Neuronal stem cell (in vitro differentiated cells): ENCODE results near the gene S100A6.
A peak's percentile ranks its signal among the peaks of the same experiment; 100 is the strongest.

Source experiments
- DNase-seq: peaks from one replicate; pipeline ENCODE4 v3.0.0-alpha.2; 2013; ENCODE audit warnings: low spot score
- H2AFZ ChIP-seq: one replicate; pipeline ENCODE4 v1.6.1; 2013; ENCODE audit warnings: mild to moderate bottlenecking, low read length, inconsistent platforms
- H2AK5ac ChIP-seq: 2 replicates; pipeline ENCODE4 v1.6.1; 2013; ENCODE audit warnings: low read depth, mild to moderate bottlenecking, inconsistent platforms, low read length, moderate library complexity, mixed read lengths
- H2BK120ac ChIP-seq: 2 replicates; pipeline ENCODE4 v1.6.1; 2013; ENCODE audit warnings: low read depth, mild to moderate bottlenecking, inconsistent platforms, low read length, moderate library complexity, mixed read lengths
- H2BK12ac ChIP-seq: one replicate; pipeline ENCODE4 v1.6.1; 2013; ENCODE audit warnings: low read length, inconsistent platforms
- H2BK15ac ChIP-seq: 2 replicates; pipeline ENCODE4 v1.6.1; 2013; ENCODE audit warnings: mild to moderate bottlenecking, low read length, inconsistent platforms, mixed read lengths
- H2BK5ac ChIP-seq: one replicate; pipeline ENCODE4 v1.6.1; 2013; ENCODE audit warnings: inconsistent platforms, mild to moderate bottlenecking, low read length, moderate library complexity
- H3K14ac ChIP-seq: one replicate; pipeline ENCODE4 v1.6.1; 2013; ENCODE audit warnings: low read length, inconsistent platforms
- H3K18ac ChIP-seq: 2 replicates; pipeline ENCODE4 v1.6.1; 2013; ENCODE audit warnings: low read length, inconsistent platforms
- H3K23ac ChIP-seq: 2 replicates; pipeline ENCODE4 v1.6.1; 2013; ENCODE audit warnings: low read depth, mild to moderate bottlenecking, mixed read lengths, low read length, inconsistent platforms; ENCODE audit not compliant: poor library complexity
- H3K27ac ChIP-seq: replicated peaks from 3 replicates; pipeline ENCODE4 v1.5.1; 2013; ENCODE audit warnings: low read length, inconsistent platforms
- H3K27me3 ChIP-seq, 3 experiments: 2 replicates each; pipeline ENCODE4 v1.6.1; 2013; ENCODE audit warnings: low read length in 3 of 3, mild to moderate bottlenecking in 2 of 3, inconsistent platforms in 1 of 3, low read depth in 1 of 3, mixed read lengths in 1 of 3, moderate library complexity in 1 of 3; ENCODE audit not compliant: control insufficient read depth in 3 of 3, insufficient read depth in 3 of 3
- H3K36me3 ChIP-seq, 2 donors: replicated peaks in 1 of 2; 2 replicates each; pipeline ENCODE4 v1.6.1; 2013; ENCODE audit warnings: low read length in 2 of 2; ENCODE audit not compliant: control insufficient read depth in 2 of 2, insufficient read depth in 2 of 2
- H3K4ac ChIP-seq: 2 replicates; pipeline ENCODE4 v1.6.1; 2013; ENCODE audit warnings: inconsistent platforms, mild to moderate bottlenecking, low read length, moderate library complexity
- H3K4me1 ChIP-seq, 2 donors: 1 replicate in 1 of 2; 2 replicates in 1 of 2; pipeline ENCODE4 v1.6.1; 2013; ENCODE audit warnings: low read length in 2 of 2, low read depth in 1 of 2; ENCODE audit not compliant: control insufficient read depth in 2 of 2, insufficient read depth in 1 of 2
- H3K4me2 ChIP-seq: one replicate; pipeline ENCODE4 v1.6.1; 2013; ENCODE audit warnings: mild to moderate bottlenecking, low read length, inconsistent platforms; ENCODE audit not compliant: insufficient read depth, poor library complexity, severe bottlenecking
- H3K4me3 ChIP-seq, 2 donors: 2 replicates each; pipeline ENCODE4 v1.5.1; 2013; ENCODE audit warnings: low read length in 2 of 2, mild to moderate bottlenecking in 2 of 2, inconsistent platforms in 1 of 2, moderate library complexity in 1 of 2
- H3K79me1 ChIP-seq: one replicate; pipeline ENCODE4 v1.6.1; 2013; ENCODE audit warnings: low read depth, mild to moderate bottlenecking, inconsistent platforms, low read length, moderate library complexity
- H3K9ac ChIP-seq: one replicate; pipeline ENCODE4 v1.6.1; 2013; ENCODE audit warnings: mild to moderate bottlenecking, low read depth, low read length, inconsistent platforms; ENCODE audit not compliant: poor library complexity
- H3K9me3 ChIP-seq, 2 donors: replicated peaks in 1 of 2; 2 replicates each; pipeline versions ENCODE3 to v1.6.1; 2013; ENCODE audit warnings: low read length in 2 of 2, mild to moderate bottlenecking in 2 of 2, inconsistent platforms in 1 of 2, low read depth in 1 of 2, mixed read lengths in 1 of 2, moderate library complexity in 1 of 2; ENCODE audit not compliant: control insufficient read depth in 2 of 2, insufficient read depth in 1 of 2
- H4K8ac ChIP-seq: one replicate; pipeline ENCODE4 v1.6.1; 2013; ENCODE audit warnings: low read depth, mild to moderate bottlenecking, inconsistent platforms, low read length, moderate library complexity
- H4K91ac ChIP-seq: one replicate; pipeline ENCODE4 v1.6.1; 2013; ENCODE audit warnings: low read length, low read depth, mild to moderate bottlenecking, inconsistent platforms; ENCODE audit not compliant: poor library complexity
- WGBS, 2 donors: extraction: QIAGEN DNeasy Blood & Tissue Kit; methylation state at CpG; one replicate each; pipeline ENCODE4 v1.1.7; 2013; ENCODE audit warnings: missing lambda C conversion rate in 2 of 2, mixed read lengths in 1 of 2; ENCODE audit not compliant: insufficient read length in 2 of 2, insufficient replicate concordance in 1 of 2; ENCODE audit errors: extremely low coverage in 2 of 2; 5-methylcytosine and 5-hydroxymethylcytosine counted together

Gene S100A6

DNA sequence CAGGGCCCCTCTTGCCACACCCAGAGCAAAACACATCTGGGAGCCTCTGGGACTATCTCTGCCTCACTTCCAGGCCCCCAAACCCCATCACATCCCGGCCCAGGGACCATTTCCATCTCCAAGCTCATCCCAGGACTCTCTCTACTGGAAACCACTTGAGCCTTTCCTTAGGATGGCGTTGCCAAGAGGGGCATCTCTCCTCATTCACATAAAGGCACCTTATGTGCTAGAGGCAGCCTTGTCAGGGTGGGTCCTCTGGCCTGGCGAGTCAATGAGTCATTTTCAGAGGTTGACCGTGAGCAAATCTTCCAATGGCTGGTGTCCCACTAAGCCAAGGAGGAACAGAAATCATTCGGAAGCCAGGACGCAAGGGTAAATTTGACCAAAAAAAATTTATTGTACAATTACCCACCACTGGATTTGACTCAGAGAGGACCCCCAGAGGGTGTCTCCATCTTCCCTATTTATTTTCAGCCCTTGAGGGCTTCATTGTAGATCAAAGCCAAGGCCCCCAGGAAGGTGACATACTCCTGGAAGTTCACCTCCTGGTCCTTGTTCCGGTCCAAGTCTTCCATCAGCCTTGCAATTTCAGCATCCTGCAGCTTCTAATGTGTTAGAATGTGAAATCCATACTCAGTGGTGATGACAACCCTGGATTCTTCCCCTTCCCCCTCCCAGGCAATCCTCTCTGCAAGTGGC lies 1.4 kb downstream of the S100A6 start:
- Histone ChIP-seq H3K9ac (no peak overlapping the region), H3K4ac (no peak overlapping the region), H2AFZ (no peak overlapping the region), H3K27ac (no peak overlapping the region), H3K4me3 (no peak overlapping the region), H3K9me3 (no peaks in the 10 kb centered on the region), H3K4me1 (peaks cover 0 to 30% of the 10 kb centered on the region in 2 donors), H3K36me3 (no peaks in the 10 kb centered on the region), H3K14ac (no peak overlapping the region), H2BK15ac (no peak overlapping the region), H3K4me2 (no peak overlapping the region), H3K27me3 (peaks cover 0 to 44% (median 3%) of the 10 kb centered on the region in 3 experiments), H2BK120ac (no peak overlapping the region), H3K79me1 (no peaks in the 10 kb centered on the region), H2BK12ac (no peak overlapping the region), H4K91ac (no peak overlapping the region), H3K18ac (no peak overlapping the region), H4K8ac (no peak overlapping the region), H2AK5ac (peak overlapping the region; percentile 99), H3K23ac (no peak overlapping the region), H2BK5ac (peak overlapping the region; percentile 35)
- DNase-seq = no peak
- WGBS, 2 donors = no CpG with 5 or more reads among the region's 7 CpGs

DNA sequence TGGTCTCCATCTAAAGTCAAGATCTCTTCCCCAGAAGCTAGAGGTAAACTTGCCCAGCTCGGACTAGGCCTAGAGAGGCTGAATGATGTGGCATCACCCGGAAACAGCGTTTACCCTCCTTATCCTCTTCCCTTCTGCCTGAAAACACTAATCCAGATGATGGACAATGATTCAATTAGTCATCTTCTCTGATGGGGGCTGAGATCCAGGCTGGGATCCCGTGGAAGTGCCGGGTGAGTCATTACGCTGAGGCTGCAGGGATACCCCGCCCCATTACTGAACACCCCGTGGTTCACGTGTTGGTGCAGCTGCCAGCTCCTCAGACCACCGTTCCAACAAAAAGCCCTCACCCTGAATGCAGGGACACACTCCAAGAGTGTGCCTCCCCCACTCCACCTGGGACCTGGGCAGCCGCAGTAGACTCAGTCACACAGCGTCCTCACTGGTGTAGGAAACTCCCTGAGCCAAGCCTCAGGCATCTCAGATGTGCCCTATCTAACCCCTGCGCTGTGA lies 2.0 kb downstream of the S100A6 start:
- no peak overlapping the region for H3K23ac ChIP-seq
- H3K4me3 ChIP-seq = no peak overlapping the region
- H3K27me3 ChIP-seq = peaks cover 0 to 44% (median 3%) of the 10 kb centered on the region in 3 experiments
- peak overlapping the region; percentile 35 for H2BK5ac ChIP-seq
- H3K4me1 ChIP-seq = peaks cover 0 to 30% of the 10 kb centered on the region in 2 donors
- H3K79me1 ChIP-seq = no peaks in the 10 kb centered on the region
- no peak overlapping the region for H4K91ac ChIP-seq
- H2AFZ ChIP-seq = peak overlapping the region; percentile 83
- H2BK15ac ChIP-seq = peak overlapping the region; percentile 11
- no peak overlapping the region for H3K4ac ChIP-seq
- H3K27ac ChIP-seq = peak overlapping the region; percentile 8
- no peak overlapping the region for H3K4me2 ChIP-seq
- no peaks in the 10 kb centered on the region for H3K36me3 ChIP-seq
- no peak overlapping the region for H4K8ac ChIP-seq
- H2BK120ac ChIP-seq = no peak overlapping the region
- H2BK12ac ChIP-seq = no peak overlapping the region
- peak overlapping the region; percentile 94 for H2AK5ac ChIP-seq
- H3K9me3 ChIP-seq = no peaks in the 10 kb centered on the region
- H3K9ac ChIP-seq = no peak overlapping the region
- no CpG with 5 or more reads among the region's 13 CpGs for WGBS, 2 donors
- peak overlapping the region; percentile 15 for H3K18ac ChIP-seq
- no peak for DNase-seq
- no peak overlapping the region for H3K14ac ChIP-seq

DNA sequence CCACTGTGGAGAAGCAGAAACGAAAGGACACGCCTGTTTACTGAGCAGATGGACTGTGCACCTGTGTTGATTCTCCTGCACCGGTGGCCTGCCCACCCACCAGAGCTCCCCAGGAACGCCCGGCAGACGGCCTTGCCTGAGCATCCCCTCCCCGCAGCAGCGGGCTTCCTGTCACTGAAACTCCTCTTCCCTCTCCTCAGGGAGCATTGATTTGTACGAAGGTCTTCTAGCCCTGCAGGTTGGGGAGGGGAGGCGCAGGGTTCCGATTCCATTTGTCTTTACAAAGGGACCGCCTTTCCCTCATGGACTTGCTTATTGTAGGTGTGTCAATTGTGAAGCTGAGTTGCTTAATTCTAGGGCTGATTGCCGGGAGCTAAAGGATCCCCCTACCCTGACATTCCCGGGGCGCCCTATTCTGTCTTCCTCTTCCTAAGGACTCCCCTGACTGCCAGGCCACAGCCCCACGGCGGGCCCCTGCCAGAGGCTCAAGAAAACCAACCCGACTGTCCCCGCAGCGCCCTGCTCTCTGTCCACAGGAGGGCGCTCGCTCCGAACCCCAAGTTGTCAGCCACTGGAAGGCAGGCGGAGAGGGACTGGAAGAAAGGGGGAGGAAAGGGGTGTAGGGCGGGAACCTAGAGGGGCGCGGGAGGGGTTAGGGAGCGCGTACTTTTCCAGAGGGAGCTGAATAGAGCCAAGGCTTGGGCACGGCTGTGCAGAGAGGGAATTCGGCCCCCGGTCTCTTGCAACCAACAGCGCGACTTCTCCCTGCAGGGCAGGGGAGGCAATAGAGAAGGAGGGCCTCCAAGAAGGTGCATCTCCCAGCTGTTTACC lies 2.8 kb downstream of the S100A6 start:
- WGBS, 2 donors = no CpG with 5 or more reads among the region's 34 CpGs
- peak; percentile 94 for DNase-seq
- H2AFZ ChIP-seq = peak overlapping the region; percentile 83
- H3K36me3 ChIP-seq = no peaks in the 10 kb centered on the region
- H2BK120ac ChIP-seq = no peak overlapping the region
- no peaks in the 10 kb centered on the region for H3K9me3 ChIP-seq
- H2BK12ac ChIP-seq = no peak overlapping the region
- no peak overlapping the region for H2BK15ac ChIP-seq
- no peak overlapping the region for H3K9ac ChIP-seq
- no peak overlapping the region for H3K14ac ChIP-seq
- peak overlapping the region; percentile 8 for H3K27ac ChIP-seq
- peak overlapping the region; percentile 35 for H2BK5ac ChIP-seq
- peak overlapping the region; percentile 39 for H3K18ac ChIP-seq
- H4K91ac ChIP-seq = no peak overlapping the region
- no peaks in the 10 kb centered on the region for H3K79me1 ChIP-seq
- no peak overlapping the region for H4K8ac ChIP-seq
- no peak overlapping the region for H3K4me3 ChIP-seq
- H3K4me2 ChIP-seq = peak overlapping the region; percentile 32
- peak overlapping the region; percentile 38 for H3K23ac ChIP-seq
- H3K4ac ChIP-seq = no peak overlapping the region
- peaks cover 0 to 26% of the 10 kb centered on the region in 2 donors for H3K4me1 ChIP-seq
- H3K27me3 ChIP-seq = peaks cover 0 to 44% (median 3%) of the 10 kb centered on the region in 3 experiments
- H2AK5ac ChIP-seq = peak overlapping the region; percentile 94

DNA sequence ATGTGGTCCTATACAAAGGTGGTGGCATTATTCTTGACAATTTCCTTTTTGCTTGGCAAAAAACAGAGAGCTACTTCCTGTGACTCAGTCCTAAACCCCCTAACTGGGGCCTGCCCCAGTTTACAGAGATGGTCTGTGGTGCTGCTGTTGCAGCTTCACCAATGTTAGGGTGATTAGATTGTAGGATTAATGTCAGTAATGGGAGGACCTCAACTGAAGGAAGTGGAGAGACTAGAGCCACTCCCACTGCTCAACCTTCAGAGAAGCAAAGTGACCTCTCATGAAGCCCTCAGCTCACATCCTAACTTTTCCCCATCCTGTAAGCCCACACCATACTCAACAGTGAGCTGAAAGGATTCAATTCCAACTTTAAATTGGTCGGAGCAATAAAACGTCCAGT lies 3.6 kb downstream of the S100A6 start:
- H2BK5ac ChIP-seq = no peak overlapping the region
- H2AFZ ChIP-seq = no peak overlapping the region
- no peak overlapping the region for H3K23ac ChIP-seq
- no peak overlapping the region for H2AK5ac ChIP-seq
- H3K27me3 ChIP-seq = peaks cover 0 to 41% (median 3%) of the 10 kb centered on the region in 3 experiments
- peaks cover 0 to 25% of the 10 kb centered on the region in 2 donors for H3K4me1 ChIP-seq
- no peak overlapping the region for H3K14ac ChIP-seq
- no peak overlapping the region for H2BK120ac ChIP-seq
- no peaks in the 10 kb centered on the region for H3K36me3 ChIP-seq
- no peak for DNase-seq
- no peaks in the 10 kb centered on the region for H3K79me1 ChIP-seq
- H4K91ac ChIP-seq = no peak overlapping the region
- H3K27ac ChIP-seq = no peak overlapping the region
- H3K9ac ChIP-seq = no peak overlapping the region
- no peaks in the 10 kb centered on the region for H3K9me3 ChIP-seq
- H3K4me2 ChIP-seq = no peak overlapping the region
- H3K18ac ChIP-seq = no peak overlapping the region
- no peak overlapping the region for H2BK15ac ChIP-seq
- H3K4ac ChIP-seq = no peak overlapping the region
- no peak overlapping the region for H3K4me3 ChIP-seq
- H4K8ac ChIP-seq = no peak overlapping the region
- no CpG with 5 or more reads among the region's 2 CpGs for WGBS, 2 donors
- no peak overlapping the region for H2BK12ac ChIP-seq
